ENCODE results near the gene ADAM33. TPM values are rescaled to one million over a fixed set of nuclear protein-coding genes. Genes with fewer than 3 reads are reported as not detected.

Gene ADAM33
- total RNA-seq, 4 donors from 2014 or later: 2.6 to 6.4 (median 3.1) TPM

DNA sequence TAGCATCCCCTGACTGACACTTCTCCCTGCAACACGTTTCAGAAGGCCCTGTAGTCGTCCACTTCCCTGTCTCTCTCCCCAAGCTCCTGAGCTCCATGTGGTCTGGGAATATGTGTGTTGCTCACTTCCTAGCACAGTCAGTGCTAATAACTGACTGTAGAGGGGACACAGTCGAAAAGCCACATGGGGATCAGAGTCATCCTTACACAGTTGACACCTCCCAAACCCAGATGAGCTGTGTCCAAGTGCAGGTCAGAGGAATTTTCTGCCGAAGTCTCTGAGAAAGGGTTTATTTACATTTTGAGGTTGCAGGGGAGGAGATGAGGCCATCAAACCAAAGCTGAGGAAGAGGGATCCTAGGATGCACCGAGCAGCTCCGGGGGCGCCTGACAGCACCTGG, 3.5 kb upstream of the ADAM33 start:
- Histone ChIP-seq H3K9me3 (no peaks in the 10 kb centered on the region), H3K4me3 (no peak overlapping the region), H3K27me3 (peaks cover 5 to 23% (median 9%) of the 10 kb centered on the region in 3 donors), H3K4me1 (peaks cover 16 to 19% of the 10 kb centered on the region in 2 donors), H3K36me3 (no peaks in the 10 kb centered on the region), H3K27ac (no peak overlapping the region)
- no peak for TF ChIP-seq CTCF (IDR thresholded peaks at IDR 0.05 in 4 of 5, conservative IDR thresholded peaks at IDR 0.05 in 1 of 5)
- DNase-seq: no peak
- intact Hi-C loops (cut with DNase I; ENCODE audit: low total_unique reads) (no loop called here), in situ Hi-C loops (cut with MboI; ENCODE audit: low sequenced_read_pairs in 4 of 4) (no loop called here)
- no peak for ATAC-seq

GRCh38 chr20:3681352-3681930, 369 bp downstream of the ADAM33 start:
- DNase-seq (no peak), ATAC-seq (no peak)
- in situ Hi-C loops (cut with MboI; ENCODE audit: low sequenced_read_pairs in 4 of 4) (no loop called here), intact Hi-C loops (cut with DNase I; ENCODE audit: low total_unique reads) (no loop called here)
- peaks cover 5 to 17% of the 10 kb centered on the region in 2 donors for H3K4me1 ChIP-seq
- TF ChIP-seq POLR2A (IDR thresholded peaks at IDR 0.05) (no peak), CTCF (IDR thresholded peaks at IDR 0.05 in 4 of 5, conservative IDR thresholded peaks at IDR 0.05 in 1 of 5) (no peak)
- peak overlapping the region; percentile 63 to 70 (median 66) for H3K27ac ChIP-seq
- peak overlapping the region; percentile 48 to 60 (median 56) for H3K4me3 ChIP-seq
- no peaks in the 10 kb centered on the region for H3K36me3 ChIP-seq
- H3K9me3 ChIP-seq: no peaks in the 10 kb centered on the region
- peaks cover 5 to 23% (median 9%) of the 10 kb centered on the region in 3 donors for H3K27me3 ChIP-seq

- Histone ChIP-seq H3K36me3 (no peaks in the 10 kb centered on the region), H3K27ac (peak overlapping the region; percentile 63 to 70 (median 66)), H3K27me3 (peaks cover 5 to 23% (median 9%) of the 10 kb centered on the region in 3 donors), H3K4me3 (peak overlapping the region in 3 of 4 donors; percentile 48 to 60 (median 57)), H3K9me3 (no peaks in the 10 kb centered on the region), H3K4me1 (peaks cover 0 to 13% of the 10 kb centered on the region in 2 donors)
- in situ Hi-C loops (cut with MboI; ENCODE audit: low sequenced_read_pairs in 4 of 4) (no loop called here), intact Hi-C loops (cut with DNase I; ENCODE audit: low total_unique reads) (no loop called here)
- TF ChIP-seq CTCF (IDR thresholded peaks at IDR 0.05 in 4 of 5, conservative IDR thresholded peaks at IDR 0.05 in 1 of 5) (no peak), POLR2A (IDR thresholded peaks at IDR 0.05) (no peak)
- ATAC-seq (no peak), DNase-seq (no peak)
Measured at GRCh38 chr20:3680701-3681351, 984 bp downstream of the ADAM33 start.

GRCh38 chr20:3679749-3680700, 1.8 kb downstream of the ADAM33 start:
- intact Hi-C loops (cut with DNase I; ENCODE audit: low total_unique reads): loop anchor here (5.0 kb wide), 1 partner anchor 87 kb away; the partner anchor contains the start of gene ADISSP
- ATAC-seq (no peak), DNase-seq (no peak)
- peaks cover 5 to 23% (median 9%) of the 10 kb centered on the region in 3 donors for H3K27me3 ChIP-seq
- TF ChIP-seq CTCF (IDR thresholded peaks at IDR 0.05 in 4 of 5, conservative IDR thresholded peaks at IDR 0.05 in 1 of 5): no peak
- TF ChIP-seq POLR2A (IDR thresholded peaks at IDR 0.05): no peak
- H3K27ac ChIP-seq: peak overlapping the region; percentile 63 to 70 (median 66)
- in situ Hi-C loops (cut with MboI; ENCODE audit: low sequenced_read_pairs in 4 of 4): loop anchor here in 2 of 4 donors (5.0 kb wide), 2 partner anchors 32 to 37 kb away; partner anchors contain the start of gene SIGLEC1 (in 1 of the 2)
- H3K4me3 ChIP-seq: peak overlapping the region in 1 of 4 donors; percentile 57
- peaks cover 0 to 13% of the 10 kb centered on the region in 2 donors for H3K4me1 ChIP-seq
- no peaks in the 10 kb centered on the region for H3K36me3 ChIP-seq
- H3K9me3 ChIP-seq: no peaks in the 10 kb centered on the region

All from gastrocnemius medialis (tissue), 4 donors.